Measurements from ENCODE around the gene ADAMTSL1.

ADAMTSL1 gene

GRCh38 chr9:18699764-18700163 lies 225.8 kb downstream of the ADAMTSL1 start:
- peak; percentile 78 for DNase-seq (ENCODE audit: low read depth)

GRCh38 chr9:18700714-18701113 lies 226.8 kb downstream of the ADAMTSL1 start:
- no peak for DNase-seq (ENCODE audit: low read depth)

- DNase-seq (ENCODE audit: low read depth) = peak; percentile 84
These were observed 229.4 kb downstream of the ADAMTSL1 start for GRCh38 chr9:18703151-18703900.

- DNase-seq (ENCODE audit: low read depth) = no peak
These were observed 230.0 kb downstream of the ADAMTSL1 start for GRCh38 chr9:18703901-18704379.

DNA sequence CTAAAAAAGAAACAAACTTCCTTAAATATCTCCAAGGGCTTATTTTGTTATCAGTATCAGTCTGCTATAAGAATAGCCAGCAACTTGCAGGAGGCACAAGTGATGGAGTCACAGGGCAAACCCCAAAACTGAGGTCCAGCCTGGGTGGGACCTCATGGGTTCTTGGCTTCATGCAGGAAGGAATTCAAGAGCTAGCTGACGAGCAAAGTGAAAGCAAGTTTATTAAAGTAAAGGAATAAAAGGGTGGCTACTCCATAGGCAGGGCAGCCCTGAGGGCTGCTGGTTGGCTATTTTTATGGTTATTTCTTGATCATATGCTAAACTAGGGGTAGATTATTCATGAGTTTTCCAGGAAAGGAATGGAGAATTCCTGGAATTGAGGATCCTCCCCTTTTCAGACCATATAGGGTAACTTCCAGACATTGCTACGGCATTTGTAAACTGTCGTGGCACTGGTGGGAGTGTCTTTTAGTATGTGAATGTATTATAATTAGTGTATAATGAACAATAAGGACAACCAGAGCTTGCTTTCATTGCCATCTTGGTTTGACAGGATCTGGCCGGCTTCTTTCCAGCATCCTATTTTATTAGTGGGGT lies 231.9 kb downstream of the ADAMTSL1 start:
- DNase-seq (ENCODE audit: low read depth) = peak; percentile 32

DNA sequence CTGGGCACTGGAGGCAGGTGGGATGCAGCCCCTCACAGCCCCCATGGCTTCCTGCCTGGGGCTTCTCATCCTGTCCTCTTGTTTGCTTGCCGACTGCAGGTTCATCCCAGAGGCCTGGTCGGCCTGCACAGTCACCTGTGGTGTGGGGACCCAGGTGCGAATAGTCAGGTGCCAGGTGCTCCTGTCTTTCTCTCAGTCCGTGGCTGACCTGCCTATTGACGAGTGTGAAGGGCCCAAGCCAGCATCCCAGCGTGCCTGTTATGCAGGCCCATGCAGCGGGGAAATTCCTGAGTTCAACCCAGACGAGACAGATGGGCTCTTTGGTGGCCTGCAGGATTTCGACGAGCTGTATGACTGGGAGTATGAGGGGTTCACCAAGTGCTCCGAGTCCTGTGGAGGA lies 232.7 kb downstream of the ADAMTSL1 start:
- no peak for DNase-seq (ENCODE audit: low read depth)

DNA sequence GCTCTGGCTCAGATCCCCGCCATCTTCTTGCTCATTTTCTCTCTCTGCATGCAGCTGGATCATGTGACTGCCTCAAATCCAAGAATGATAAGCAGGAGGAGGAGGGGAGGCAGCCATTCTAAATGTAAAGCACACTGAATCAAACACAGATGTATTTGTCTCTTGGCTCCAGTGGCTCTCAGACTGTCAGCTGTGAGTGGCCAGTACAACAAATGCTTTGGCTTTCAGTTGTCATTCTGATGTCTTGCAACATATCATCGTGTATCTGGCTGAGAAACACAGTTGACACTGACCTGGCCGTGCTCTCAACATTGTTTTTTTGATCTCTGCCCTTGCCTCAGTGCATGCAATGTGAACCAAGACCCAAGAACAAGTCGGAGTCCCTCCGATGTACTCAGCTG lies 233.1 kb downstream of the ADAMTSL1 start:
- DNase-seq (ENCODE audit: low read depth) = no peak

GRCh38 chr9:18707489-18708205 lies 233.7 kb downstream of the ADAMTSL1 start:
- DNase-seq (ENCODE audit: low read depth) = no peak

DNA sequence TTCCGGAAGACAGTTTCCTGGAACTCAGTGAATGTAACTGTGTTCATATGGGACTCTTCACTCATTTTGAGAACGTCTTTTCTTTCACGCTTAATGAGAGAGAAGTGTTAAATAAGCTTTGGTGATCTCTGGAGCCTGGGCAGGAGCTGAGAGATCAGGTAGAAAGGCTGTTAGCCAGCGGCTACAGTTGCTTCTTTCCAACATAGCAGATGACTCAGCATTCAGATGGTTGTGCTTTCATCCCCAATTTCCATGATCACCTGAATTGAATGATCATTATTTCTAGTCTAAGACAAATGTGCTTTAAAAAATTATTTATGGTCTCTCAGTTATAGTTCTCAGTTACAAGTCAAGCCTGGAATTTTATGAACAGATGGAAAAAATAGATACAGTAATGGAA lies 234.5 kb downstream of the ADAMTSL1 start:
- DNase-seq (ENCODE audit: low read depth) = no peak

- peak; percentile 69 for DNase-seq (ENCODE audit: low read depth)
These were observed 236.1 kb downstream of the ADAMTSL1 start for GRCh38 chr9:18710065-18710464.

GRCh38 chr9:18717759-18718158 lies 243.8 kb downstream of the ADAMTSL1 start:
- no peak for DNase-seq (ENCODE audit: low read depth)

DNA sequence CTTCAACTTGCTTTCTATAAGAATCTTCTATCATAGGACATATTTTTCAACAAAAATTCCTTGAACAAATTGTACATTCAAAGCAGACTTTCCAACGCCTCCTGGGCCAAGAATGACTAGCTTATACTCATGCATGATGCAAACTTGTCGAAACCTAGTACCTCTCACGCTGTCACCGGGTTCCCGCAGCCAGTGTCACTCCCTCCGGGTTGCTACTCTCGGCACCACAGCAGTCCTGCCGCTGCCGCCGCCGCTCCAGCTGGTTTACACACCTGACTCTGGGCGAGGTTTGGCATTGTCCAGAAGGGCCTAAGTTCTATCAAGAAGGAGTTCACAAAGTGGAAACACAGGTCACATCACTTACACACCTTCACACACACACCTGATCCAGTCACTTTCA lies 244.4 kb downstream of the ADAMTSL1 start:
- DNase-seq (ENCODE audit: low read depth) = no peak

- DNase-seq (ENCODE audit: low read depth) = no peak
These were observed 245.0 kb downstream of the ADAMTSL1 start for GRCh38 chr9:18718932-18719331.

DNA sequence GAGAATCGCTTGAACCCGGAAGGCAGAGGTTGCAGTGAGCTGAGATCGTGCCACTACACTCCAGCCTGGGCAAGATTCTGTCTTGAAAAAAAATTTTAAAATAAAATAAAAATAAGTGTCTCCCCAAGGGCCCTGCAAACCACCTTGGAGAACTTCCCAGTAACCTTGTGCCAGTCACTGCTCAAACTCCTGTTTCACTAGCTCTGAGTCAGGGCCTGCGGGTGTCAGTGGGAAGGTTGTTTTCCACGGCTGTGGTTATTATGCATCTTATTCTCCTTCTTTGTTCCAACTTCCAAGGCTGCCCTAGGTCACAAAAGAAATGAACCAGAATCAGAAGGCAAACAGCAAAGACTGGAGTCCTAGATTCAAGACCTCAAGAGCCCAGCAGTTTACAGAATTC lies 246.7 kb downstream of the ADAMTSL1 start:
- DNase-seq (ENCODE audit: low read depth) = peak; percentile 84

- DNase-seq (ENCODE audit: low read depth) = no peak
These were observed 247.5 kb downstream of the ADAMTSL1 start for GRCh38 chr9:18721267-18721994.

DNA sequence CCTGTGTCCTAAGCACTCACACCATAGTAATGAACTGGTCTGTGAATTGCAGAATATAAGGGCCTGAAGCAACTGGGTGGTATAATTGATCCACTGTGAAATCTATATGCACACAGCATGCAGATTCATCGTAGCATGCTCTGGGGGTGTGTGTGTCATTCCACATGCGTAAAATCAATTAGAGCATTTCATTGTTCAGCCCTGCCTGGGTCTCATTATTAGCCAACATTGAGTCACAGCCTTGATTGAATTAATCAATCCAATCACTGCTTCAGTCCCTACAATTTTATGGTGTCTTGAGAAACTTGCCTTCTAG lies 248.0 kb downstream of the ADAMTSL1 start:
- DNase-seq (ENCODE audit: low read depth) = no peak

DNA sequence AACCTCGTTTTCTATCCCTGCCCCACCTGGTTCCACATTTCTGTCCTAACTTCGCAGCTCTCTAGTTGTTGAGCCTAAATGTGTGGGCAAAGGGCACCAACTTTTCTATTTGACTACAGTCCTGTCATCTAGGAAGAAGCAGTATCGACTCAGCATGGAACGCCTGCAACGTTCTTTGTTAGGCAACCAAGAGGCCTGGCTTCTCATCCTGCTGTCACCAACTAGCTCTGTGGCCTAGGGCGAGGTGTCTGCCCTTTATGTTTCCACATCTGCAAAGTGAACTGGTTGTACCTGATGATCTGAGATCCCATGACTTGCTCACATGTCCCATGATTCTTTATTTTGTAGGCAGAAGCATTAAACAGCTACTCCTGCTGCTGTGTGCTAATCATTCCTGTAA lies 248.9 kb downstream of the ADAMTSL1 start:
- no peak for DNase-seq (ENCODE audit: low read depth)

GRCh38 chr9:18723366-18723765 lies 249.4 kb downstream of the ADAMTSL1 start:
- no peak for DNase-seq (ENCODE audit: low read depth)

GRCh38 chr9:18726546-18726945 lies 252.6 kb downstream of the ADAMTSL1 start:
- peak; percentile 42 for DNase-seq (ENCODE audit: low read depth)

- no peak for DNase-seq (ENCODE audit: low read depth)
These were observed 254.0 kb downstream of the ADAMTSL1 start for GRCh38 chr9:18727904-18728303.

DNA sequence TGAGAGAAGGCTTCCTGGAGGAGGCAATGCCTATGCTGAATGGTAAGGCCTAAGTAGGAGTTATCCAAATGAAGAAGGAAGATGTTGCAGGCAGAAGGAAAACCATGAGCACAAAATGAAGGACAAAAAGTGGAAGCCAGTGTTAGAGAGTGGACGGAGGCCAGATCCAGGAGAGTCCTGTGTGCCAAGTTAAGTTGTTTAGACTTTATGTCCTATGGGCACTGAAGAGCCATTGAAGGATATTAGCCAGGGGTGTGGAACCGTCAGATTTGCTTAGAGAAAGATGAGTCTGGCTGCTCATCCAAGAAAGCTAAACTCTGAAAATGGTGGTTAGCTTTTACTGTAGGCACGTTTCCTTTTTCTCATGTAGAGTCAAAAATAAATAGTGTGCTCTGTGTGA lies 254.7 kb downstream of the ADAMTSL1 start:
- no peak for DNase-seq (ENCODE audit: low read depth)

DNA sequence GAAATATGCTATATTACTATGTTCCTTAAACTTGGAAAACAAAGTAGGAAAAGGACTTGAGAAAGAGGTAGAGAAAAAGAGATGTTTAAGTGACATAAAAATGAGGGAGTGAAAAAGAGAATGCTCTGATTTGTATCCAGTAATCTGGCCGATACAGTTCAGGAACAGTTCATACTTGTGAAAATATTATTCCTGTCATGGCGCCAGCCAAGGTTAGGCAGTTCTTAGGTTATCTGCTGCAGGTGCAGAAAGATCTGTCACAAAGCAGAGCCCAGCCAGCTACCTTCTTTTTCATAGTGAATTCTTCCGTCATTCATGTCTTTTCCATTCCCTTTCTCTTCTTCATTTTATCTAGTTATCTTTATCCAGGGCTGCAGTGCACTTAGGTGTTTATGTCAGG lies 256.3 kb downstream of the ADAMTSL1 start:
- DNase-seq (ENCODE audit: low read depth) = no peak

- DNase-seq (ENCODE audit: low read depth) = no peak
These were observed 265.2 kb downstream of the ADAMTSL1 start for GRCh38 chr9:18739127-18739526.

All from amniotic epithelial cell (primary cell).